Measurements from ENCODE around the gene BGLAP.

- TF ChIP-seq CTCF (IDR thresholded peaks at IDR 0.05; ENCODE audit: poor library complexity) = no peak
- no peak for TF ChIP-seq EZH2phosphoT487 (IDR thresholded peaks at IDR 0.05; ENCODE audit: low read depth, severe bottlenecking, unreplicated experiment)
These were observed 6.3 kb downstream of the BGLAP start for GRCh38 chr1:156248323-156248683.

All from hepatocyte (in vitro differentiated cells).